HG03439 (cell line): ENCODE measurements around the gene MRPS18A.
A peak's percentile ranks its signal among the peaks of the same experiment; 100 is the strongest.

ENCODE experiments used
- ATAC-seq: cut with Tn5 transposase; IDR thresholded peaks from one replicate; pipeline ENCODE4 v1.9.1; 2021; ENCODE audit warnings: mild to moderate bottlenecking, moderate library complexity; ENCODE audit not compliant: unreplicated experiment

The MRPS18A gene

DNA sequence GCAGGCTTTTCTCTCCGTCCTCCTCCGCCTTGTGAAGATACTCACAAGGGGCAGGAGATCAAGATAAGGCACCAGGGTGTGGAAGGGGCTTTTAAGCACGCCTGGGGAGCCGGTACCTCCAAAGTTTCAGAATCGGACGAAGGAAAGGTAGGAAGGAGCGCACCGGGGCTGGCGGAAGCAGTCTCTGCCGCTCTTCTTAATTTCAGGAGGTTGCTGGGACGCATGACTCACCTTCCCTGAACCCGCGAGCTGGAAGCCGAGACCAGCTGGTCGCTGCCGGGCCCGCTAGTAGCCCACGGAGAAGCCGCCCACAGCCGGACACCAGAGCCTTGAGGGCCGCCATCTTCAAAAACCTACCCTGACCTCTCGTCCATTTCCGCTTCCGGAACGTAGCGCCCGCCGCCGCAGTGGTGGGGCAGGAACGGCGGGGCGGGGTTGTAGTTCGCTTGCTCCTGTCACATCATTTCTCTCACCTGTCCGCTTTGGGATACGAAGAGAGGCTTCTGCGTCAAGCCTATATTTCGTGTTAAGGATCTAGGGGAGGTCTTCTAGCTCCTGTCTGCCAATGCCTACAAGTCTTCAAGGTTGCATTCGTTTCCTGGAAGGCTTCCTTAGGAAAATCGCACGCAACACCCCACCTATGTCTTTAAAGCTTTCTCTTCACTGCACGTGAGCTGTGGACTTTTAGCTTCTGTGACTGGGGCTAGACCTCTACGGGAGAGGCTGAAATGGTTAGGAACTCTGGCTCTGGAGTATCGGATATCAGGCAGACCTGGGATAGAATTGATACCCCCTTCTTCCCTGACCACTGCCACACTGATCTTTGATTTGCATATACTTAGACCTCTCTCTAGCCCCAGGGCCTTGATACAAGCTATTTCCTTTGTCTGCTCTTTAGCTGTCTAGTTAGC is at the start of gene MRPS18A:
Gene MRPS18A, minus strand, starts transcription at position 355 of the 911 bp plus-strand sequence. Its CDS starts 12 bp downstream, at position 343.
- ATAC-seq, result peak; percentile 84

DNA sequence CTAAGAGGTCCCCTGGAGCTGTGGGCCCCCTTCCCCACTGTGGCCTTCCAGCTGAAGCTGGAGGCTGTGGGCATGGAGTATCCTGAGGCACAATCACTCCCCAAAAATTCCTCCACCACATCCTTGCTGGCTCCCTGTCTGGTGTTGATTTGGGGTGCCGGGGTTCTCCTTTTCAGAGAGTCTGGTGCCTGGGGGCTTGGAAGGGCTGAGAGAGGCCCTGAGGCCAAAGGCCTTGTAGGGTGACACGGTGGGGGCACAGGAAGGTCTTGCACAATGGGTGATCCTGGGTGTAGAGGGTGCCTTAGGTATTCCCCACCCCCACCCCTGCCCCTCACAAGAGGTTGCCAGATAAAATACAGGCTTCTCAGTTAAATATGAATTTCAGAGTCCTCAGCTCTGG is 49.3 kb upstream of the MRPS18A start:
- ATAC-seq, result no peak

DNA sequence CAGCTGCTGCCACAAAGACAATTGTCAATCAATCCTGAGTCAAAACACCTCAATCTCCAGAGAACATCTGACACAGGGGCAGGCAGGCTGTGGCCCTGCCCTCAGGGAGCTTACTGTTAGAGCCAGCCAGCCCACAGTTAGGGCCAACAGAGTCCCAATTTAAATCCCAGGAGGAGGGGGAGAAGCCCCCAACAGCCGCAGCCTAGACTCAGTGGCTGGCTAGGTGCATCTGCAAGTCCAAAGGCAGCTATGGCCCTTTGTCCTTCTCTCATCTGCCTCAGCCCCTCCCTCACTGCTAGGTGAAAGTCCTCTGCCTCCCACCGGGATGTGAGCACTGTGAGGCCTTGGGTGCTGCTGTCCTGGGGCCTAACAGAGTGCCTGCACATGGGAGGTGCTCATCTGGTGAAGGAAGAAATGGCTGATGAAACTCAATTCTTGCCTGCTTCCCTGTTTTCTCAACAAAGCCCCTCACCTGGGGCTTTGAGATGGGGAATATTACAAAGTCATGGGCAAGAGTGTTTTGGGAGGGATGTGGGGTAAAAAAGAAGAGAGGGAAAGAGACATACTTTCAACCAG is 48.7 kb upstream of the MRPS18A start:
- no peak for ATAC-seq

DNA sequence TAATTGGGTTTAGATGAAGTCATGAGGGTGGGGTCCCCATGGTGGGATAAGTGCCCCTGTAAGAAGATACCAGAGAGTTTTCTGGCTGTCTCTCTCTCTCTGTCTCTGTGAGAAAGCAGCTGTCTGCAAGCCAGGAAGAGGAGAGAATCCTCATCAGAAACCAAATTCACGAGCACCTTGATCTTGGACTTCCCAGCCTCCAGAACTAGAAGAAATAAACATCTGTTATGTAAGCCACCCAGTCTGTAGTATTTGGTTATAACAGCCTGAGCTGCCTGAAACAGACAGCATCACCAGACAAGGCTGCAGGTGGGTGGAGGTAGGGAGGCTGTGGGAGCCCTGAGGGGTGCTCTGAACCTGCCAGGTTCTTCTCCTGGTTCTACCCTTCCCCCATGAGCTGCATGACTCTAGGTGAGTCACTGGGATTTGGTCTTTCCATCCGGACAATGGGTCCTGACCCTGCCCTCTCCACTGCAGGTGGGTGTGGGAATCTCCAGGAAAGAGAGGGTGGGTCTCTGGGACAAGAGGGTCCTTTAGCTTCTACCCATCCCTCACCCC is 48.1 kb upstream of the MRPS18A start:
- ATAC-seq, result no peak

DNA sequence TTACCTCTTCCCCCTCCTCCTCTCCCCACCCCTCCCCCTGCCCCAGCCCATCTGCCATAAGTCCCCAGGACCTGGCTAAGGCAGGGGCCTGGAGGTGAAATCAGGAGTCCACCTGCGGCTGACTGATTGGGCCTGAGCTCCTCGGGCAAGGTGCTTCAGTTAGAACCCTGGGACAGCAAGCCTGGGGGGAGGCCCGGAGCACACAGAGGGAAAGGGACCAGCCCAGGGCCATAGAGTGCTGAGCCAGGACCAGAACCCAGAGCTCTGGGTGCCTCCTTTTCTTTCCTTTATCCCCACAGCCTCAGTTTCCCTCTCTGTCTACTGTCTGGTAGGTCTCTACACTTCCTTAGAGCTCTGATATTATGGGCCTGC is 46.7 kb upstream of the MRPS18A start:
- no peak for ATAC-seq

DNA sequence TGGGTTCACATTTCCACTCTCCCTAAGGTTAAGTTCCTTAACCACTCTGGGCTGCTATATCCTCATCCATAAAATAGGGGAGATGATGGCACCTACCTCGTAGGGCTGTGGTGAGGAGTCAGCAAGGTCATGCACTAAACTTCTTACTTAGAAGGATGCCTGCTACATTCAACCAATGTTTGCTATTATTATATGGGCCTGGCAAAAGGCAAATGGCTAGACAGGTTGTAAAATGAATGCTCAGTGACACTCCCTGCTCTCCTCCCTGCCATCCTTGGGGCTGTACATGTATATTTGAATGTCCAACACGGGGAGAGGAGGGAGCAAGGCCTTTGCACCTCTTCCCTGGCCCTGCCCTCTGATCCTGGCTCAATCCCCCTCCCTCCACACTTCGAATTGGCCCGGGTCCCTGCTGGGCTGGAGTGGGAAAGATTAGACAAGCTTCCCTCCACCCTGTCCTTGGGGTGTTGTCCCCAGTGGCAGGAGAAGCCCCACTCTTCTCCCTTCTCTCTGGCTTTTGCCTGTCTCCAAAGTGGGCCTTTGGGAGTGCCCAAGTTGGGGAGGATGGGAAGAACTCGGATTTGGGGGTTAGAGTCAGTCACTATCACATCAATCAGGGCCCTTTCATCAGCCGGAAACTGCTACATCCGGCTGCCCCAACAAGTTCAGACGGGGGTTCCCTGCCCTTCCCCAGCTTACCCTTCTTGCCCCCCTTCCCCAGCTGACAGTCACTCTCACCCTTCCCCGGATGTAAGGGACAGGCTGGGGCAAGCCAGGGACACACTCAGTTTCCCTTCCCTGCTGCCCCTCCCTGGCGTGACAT is 46.1 kb upstream of the MRPS18A start:
- peak; percentile 57 for ATAC-seq

DNA sequence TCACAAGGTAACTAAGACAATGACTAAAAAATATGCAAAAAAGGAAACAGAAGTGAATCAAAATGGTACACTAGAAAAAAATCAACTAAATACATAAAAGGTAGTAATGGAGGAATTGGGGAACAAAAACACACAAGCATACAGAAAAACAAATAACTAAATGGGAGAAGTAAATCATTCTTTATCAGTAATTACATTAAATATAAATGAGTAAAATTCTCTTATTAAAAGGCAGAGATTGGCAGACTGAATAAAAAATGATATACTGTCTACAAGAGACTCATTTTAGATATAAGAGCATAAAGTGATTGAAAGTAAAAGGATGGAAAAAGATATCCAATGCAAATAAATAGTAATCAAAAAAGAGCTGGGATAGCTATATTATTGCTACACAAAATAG is 43.0 kb upstream of the MRPS18A start:
- no peak for ATAC-seq

DNA sequence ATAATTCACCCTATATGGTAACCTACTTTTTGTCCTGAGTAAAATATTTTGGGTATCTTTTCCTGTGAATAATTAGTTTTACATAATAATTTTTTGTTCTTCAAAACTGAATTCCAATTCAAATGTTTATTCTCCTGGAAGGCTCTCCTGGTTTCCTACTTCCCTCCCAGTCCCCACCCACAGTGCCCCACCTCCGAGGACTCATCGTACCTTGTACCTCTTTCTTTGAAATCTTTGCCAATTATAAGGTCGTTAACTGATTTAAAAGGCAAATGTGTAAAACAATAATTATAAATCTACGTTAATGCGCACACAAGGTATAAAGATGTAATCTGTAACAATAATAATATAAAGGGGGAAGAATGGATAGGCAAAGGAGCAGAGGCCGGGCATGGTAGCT is 41.9 kb upstream of the MRPS18A start:
- no peak for ATAC-seq

DNA sequence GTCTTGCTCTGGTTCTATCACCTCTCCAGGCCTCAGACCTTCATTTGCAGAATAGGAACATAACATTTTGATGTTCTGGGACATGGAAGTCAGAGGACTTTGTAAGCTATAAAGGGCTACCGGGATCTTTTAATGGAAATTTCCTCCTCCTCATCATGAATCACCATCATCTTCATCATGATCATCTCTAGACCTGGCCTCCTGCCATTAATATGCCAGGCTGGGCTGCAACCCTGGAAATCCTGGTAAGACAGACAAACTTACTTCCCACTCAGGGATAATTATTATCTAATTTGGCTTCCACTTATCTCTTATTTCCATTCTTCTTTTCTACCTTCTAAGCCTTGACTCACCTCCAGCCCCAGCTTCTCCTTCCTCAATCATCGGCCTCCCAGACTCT is 41.0 kb upstream of the MRPS18A start:
- ATAC-seq, result no peak

DNA sequence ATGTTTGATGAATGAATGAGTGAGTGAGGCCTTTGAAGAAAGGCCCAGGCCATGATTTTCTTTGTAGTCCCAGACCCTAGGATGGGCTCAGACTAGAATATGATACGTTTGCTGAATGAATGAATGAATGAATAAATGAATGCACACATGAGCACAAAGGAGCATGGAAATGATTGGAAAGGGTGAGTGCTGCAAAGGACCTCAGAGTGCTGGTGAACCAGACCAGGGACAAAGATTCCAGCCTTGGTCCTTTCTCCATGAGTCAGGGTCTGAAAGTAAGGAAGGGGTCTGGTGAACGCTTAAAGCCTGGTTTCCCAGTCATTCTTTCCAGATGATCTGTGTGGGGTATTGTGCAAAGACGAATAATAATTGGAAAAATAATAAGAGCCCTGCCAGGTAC is 40.0 kb upstream of the MRPS18A start:
- ATAC-seq, result no peak

DNA sequence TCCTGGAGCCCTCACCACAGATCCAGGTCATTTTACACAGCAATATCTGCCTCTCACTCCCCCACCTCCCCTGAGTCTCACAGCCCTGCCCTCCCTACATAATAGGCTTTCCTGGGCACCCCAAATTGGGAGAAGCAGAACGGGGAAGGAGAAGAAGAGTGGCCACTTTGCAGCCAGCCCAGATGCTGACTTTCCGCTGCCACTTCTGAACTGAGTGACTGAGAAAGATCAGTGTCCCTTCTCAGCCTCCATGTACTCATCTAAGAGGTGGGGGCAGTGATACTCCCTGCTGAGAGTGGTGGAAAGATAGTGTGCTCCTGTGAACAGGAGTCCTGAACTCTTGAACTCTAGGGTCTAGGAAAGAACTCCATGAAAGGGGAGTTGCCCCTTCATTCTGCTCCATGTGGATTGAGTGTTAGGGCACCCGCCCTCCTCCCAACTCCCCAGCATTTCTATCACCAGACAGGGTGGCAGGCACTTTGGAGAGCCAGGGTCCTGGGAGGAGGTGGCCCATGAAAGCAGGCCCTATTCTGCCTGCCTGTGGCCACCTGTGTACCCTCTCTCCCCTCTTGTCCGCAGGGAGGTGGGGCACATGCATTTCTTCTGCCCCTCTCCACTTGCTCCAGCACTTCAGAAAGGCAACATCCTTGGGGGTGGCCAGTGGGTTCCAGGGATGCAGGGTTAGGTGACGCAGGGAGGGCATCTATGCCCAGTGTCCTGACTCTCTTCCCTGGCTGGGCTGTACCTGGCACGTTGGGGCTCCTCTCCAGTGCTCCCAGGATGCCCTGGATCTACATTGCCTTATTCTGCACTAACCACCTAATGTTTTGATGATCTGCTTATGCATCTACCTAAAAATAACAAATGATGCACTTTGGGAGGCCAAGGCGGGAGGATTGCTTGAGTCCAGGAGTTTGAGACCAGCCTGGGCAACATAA is 38.3 kb upstream of the MRPS18A start:
- no peak for ATAC-seq

DNA sequence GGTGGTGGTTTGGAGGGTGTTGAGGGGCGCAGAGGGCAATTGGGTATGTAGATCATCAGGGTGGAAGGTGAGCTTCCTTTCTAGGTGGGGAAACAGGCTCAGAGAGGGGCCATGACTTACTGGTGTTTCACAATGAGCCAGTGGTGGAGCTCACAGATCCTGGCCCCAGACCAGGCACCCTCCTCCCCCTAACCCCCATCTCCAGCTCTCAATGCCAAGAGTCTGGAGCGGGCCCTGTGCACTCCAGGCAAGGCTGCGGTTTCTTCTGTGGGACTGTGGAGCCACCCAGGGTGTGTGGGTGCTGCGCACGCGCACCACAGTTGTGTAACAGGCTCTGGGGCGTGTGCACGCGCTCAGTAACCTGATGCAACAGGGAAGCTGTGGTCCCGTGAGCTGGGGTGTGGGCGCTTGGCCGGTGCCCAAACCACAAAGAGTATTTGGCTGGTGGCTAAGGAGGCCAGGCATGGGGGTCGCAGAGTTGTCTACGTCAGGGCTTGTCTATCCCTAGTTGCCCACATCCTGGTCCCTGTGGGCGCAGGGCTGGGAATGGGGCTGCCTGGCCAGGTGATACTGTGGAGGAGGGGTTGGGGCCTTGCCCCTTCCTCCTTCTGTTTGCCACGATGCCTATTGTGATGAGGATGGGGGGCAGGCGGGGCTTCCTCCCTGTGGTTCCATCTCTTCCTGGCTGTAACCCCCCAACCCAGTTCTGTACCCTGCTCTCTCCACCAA is 37.5 kb upstream of the MRPS18A start:
- ATAC-seq, result peak; percentile 59

DNA sequence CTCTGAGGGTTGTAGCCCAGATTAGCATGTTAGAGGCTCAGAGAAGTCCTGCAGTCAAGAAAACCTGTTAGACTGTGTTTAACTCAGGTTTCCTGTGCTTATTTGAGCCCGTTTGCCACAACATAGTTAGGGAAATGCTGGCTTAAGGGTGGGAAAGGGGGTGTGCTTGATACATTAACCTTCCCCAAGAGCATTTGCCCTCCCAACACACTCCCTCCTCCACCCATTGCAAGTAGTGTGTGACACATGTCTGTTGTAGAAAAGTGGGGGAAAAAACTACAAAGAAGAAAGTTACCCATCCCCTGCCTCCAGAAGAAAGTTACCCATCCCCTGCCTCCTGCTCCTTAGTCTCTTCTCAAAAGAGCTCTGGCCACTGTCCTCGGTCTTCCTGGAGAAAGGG is 36.8 kb upstream of the MRPS18A start:
- no peak for ATAC-seq

DNA sequence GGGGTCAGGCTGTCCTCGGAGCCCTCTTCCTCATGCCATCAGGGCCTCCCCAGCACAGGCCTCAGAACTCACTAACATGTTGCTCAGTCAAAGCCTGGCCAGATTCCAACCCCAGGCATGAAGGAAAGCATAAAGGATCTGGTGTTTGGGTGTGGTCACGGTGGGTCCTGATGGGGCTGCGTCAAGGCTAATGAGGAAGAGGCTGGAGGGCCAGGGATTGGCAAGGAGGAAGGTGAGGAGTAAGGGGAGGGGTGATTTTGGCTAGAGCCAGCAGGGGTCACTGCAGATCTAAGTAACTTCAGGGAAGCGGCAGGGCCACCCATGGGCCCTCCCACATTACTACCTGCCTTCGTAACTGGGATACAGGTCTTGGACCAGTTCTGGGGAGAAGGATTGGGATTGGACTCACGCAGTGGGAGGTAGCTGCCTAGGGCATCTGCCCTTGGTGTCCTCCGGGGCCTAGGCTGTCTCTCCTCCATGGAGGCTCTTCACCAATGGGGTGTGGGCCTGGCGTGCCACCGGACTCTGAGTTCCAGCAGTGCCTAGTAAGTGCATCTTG is 36.2 kb upstream of the MRPS18A start:
- peak; percentile 54 for ATAC-seq

DNA sequence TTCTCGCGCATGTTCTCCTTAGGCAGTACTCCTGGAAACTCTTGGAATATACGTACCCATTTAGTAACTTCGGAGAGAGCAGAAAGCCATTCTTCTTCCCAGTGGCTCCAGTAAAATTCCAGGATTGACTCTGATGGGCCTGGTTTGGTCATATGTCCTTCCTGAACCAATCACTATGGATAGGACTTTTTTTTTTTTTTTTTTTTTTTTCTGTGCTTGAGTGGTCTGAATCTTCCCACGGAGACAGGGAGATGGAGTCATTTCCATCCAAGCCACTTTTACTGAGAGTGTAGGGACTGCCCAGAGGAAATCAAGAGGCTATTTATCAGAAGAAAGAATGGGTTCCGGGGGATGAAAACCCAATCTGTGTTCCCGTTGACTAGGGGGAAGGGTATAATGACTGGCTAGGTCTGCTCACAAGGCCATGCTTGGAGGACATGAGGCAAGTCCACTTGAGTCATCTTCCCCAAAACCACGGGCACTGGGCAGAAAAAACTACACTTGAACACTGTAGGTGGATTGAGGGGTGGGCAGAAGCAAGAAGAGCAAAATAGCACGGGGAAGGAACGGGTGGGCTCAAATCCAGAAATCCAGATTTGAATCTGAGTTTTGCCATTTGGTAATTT is 35.4 kb upstream of the MRPS18A start:
- no peak for ATAC-seq

DNA sequence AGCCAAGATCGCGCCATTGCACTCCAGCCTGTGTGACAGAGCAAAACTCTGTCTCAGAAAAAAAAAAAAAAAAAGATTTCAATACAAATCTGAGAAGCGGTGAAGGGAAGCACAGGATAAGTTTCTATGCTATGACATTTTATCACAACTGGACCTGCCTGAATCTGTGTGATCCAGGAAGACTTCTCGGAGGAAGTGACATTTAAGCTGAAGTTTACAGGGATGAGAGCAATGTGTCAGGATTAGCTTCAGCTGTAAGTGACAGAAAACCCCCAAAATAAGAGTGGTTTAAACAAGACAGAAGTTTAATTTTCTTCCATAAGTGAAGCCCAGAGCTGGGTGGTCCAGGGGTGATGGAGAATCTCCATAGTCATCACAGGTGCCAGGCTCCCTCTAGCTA is 33.4 kb upstream of the MRPS18A start:
- no peak for ATAC-seq

DNA sequence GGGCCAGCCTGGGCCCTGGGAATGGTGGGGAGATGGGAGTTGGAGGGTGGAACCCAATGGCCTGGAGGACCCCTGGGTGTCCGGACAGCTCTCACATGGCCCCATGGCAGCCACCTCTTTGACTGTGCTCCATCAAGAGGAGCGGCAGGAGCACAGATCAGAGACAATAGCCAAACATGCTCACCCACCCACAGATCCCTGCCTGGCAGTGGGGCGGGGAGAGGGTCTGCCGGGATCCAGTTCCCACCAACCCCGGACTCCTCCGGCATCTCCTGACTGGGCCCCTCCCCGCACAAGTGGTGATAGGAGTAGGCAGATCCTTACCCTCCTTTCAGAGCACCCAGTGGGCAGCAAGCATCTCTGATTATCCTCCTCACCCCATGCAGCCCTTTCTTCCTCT is 31.9 kb upstream of the MRPS18A start:
- no peak for ATAC-seq

DNA sequence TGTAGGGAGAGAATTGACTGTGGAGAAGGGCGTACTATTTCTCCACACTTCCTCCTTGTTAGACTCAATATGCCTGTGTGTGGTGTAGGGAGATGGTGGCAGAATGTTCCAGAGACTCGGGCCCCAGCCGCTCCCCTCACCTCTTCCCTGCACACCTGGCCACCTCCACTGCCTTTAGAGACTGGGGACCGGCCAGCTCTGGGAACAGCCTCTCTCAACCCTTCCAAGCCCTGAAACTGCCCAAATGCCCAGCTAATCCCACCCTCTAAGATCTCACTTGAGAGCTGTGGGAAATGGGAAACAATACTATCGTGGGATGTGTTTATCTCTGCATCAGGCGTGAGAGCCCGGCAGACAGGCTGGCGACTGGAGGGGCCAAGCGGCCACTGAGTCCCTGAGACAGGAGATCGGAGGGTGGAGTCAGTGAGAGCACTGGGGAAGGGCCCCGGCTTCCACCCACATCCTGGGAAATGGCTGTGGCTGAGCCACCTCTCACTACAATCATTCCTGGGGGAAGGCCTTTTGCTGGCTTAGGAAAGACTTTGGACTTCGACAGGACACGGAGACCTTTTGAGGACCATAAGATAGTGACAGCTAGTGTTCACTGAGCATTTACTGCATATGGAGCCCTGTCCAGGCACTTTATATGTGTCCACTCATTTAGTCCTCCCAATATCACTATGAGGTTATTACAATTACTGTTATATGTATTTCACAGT is 31.0 kb upstream of the MRPS18A start:
- no peak for ATAC-seq
